SKM-1 treated with dmso at 0.1 percent for 144 hours (cell line): Measurements from ENCODE around the gene AMPH.
"Not testable (repeated sequence)": the region's sequence is repeated elsewhere in the genome, so short reads cannot be mapped to it uniquely, and the experiment has no call there.

Experiments
- DNase-seq: peaks from one replicate; lab custom pipeline; 2025; ENCODE audit not compliant: unreplicated experiment; lab: John Stamatoyannopoulos, UW

Gene AMPH

GRCh38 chr7:38628630-38629385 lies 2.4 kb downstream of the AMPH start:
- DNase-seq: no peak

- DNase-seq: no peak
Observed at GRCh38 chr7:38625866-38626265, 5.3 kb downstream of the AMPH start.

GRCh38 chr7:38615665-38616064 lies 15.5 kb downstream of the AMPH start:
- no peak for DNase-seq

GRCh38 chr7:38607466-38607865 lies 23.7 kb downstream of the AMPH start:
- DNase-seq: no peak

- DNase-seq: no peak
Observed at GRCh38 chr7:38600741-38601140, 30.4 kb downstream of the AMPH start.

GRCh38 chr7:38594949-38595348 lies 36.2 kb downstream of the AMPH start:
- no peak for DNase-seq

- DNase-seq: no peak
Observed at GRCh38 chr7:38592737-38593288, 38.4 kb downstream of the AMPH start.

- DNase-seq: no peak
Observed at GRCh38 chr7:38585572-38586354, 45.4 kb downstream of the AMPH start.

- no peak for DNase-seq
Observed at GRCh38 chr7:38584443-38585210, 46.5 kb downstream of the AMPH start.

GRCh38 chr7:38580485-38580884 lies 50.7 kb downstream of the AMPH start:
- no peak for DNase-seq

GRCh38 chr7:38574086-38574485 lies 57.1 kb downstream of the AMPH start:
- no peak for DNase-seq

GRCh38 chr7:38571620-38572019 lies 59.6 kb downstream of the AMPH start:
- not testable (repeated sequence) for DNase-seq

- no peak for DNase-seq
Observed at GRCh38 chr7:38568497-38568896, 62.7 kb downstream of the AMPH start.

GRCh38 chr7:38565289-38565688 lies 65.9 kb downstream of the AMPH start:
- DNase-seq: no peak

- no peak for DNase-seq
Observed at GRCh38 chr7:38563741-38564140, 67.4 kb downstream of the AMPH start.

GRCh38 chr7:38561166-38561565 lies 70.0 kb downstream of the AMPH start:
- no peak for DNase-seq

GRCh38 chr7:38558761-38559345 lies 72.3 kb downstream of the AMPH start:
- DNase-seq: no peak

- no peak for DNase-seq
Observed at GRCh38 chr7:38554586-38554985, 76.6 kb downstream of the AMPH start.

GRCh38 chr7:38550836-38551235 lies 80.3 kb downstream of the AMPH start:
- no peak for DNase-seq

- no peak for DNase-seq
Observed at GRCh38 chr7:38548605-38549004, 82.6 kb downstream of the AMPH start.

GRCh38 chr7:38546763-38547162 lies 84.4 kb downstream of the AMPH start:
- no peak for DNase-seq
